Measurements from ENCODE around the gene KLC4.

GRCh38 chr6:43013097-43013842, 46.2 kb upstream of the KLC4 start:
- TF ChIP-seq CTCF (conservative IDR thresholded peaks at IDR 0.05; ENCODE audit: low read depth, low read length) (no peak), EZH2 (IDR thresholded peaks at IDR 0.05; ENCODE audit: low read length, unreplicated experiment) (no peak), EZH2phosphoT487 (IDR thresholded peaks at IDR 0.05; ENCODE audit: borderline replicate concordance, low read length) (no peak)

Data from PC-3 (cell line).